Measurements from ENCODE around the gene ALMS1. TPM values are rescaled to one million over a fixed set of nuclear protein-coding genes. Genes with fewer than 3 reads are reported as not detected.
A peak's percentile ranks its signal among the peaks of the same experiment; 100 is the strongest.

Gene ALMS1
- total RNA-seq, 1 experiment from 2014 or later = 37.3 TPM

DNA sequence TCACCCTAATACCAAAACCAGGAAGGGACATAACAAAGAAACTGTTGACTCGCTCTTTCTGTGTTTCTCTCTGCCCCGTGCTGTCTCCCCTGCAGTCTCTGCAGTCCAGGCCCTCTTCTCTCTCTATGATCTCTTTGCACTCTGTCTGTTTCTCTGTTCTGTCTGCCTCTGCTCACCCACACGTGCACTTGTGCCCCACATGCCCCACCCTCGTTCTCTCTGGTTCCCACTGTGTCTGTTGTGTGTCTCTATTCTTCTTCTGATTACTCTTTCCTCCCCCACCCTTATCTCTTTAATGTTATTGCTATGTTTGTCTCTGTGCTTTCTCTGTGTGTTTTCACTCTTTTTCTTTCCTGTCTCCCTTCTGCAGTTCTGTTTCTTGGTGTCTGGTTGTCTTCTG lies 202.5 kb downstream of the ALMS1 start:
- peak; percentile 3 for DNase-seq (ENCODE audit: low spot score)
- Histone ChIP-seq H3K36me3 (ENCODE audit: insufficient read depth, low read length, poor library complexity, severe bottlenecking) (no peaks in the 10 kb centered on the region), H3K27ac (ENCODE audit: low read depth, low read length, poor library complexity, severe bottlenecking) (peak overlapping the region; percentile 28), H3K9me3 (ENCODE audit: low read depth, low read length, poor library complexity, severe bottlenecking) (peaks cover 8% of the 10 kb centered on the region), H3K4me3 (ENCODE audit: low read depth, low read length, poor library complexity, severe bottlenecking) (no peak overlapping the region), H3K27me3 (replicated peaks; ENCODE audit: insufficient read depth, low read depth, low read length, poor library complexity) (no peaks in the 10 kb centered on the region), H3K4me1 (ENCODE audit: insufficient read depth, low read length, poor library complexity, severe bottlenecking) (peaks cover 3% of the 10 kb centered on the region)
- ChIA-PET POLR2A (ENCODE audit: low non-redundant PET) (no interaction called here), CTCF (no interaction called here)
- TF ChIP-seq EZH2 (IDR thresholded peaks at IDR 0.05; ENCODE audit: borderline replicate concordance, low read depth, low read length, poor library complexity, severe bottlenecking) (no peak), CTCF (conservative IDR thresholded peaks at IDR 0.05; ENCODE audit: low read depth, low read length) (no peak)
- no TSS peak for BruUV-seq (replicated peaks)
- intact Hi-C loops (cut with micrococcal nuclease; ENCODE audit: unreplicated experiment) = no loop called here

DNA sequence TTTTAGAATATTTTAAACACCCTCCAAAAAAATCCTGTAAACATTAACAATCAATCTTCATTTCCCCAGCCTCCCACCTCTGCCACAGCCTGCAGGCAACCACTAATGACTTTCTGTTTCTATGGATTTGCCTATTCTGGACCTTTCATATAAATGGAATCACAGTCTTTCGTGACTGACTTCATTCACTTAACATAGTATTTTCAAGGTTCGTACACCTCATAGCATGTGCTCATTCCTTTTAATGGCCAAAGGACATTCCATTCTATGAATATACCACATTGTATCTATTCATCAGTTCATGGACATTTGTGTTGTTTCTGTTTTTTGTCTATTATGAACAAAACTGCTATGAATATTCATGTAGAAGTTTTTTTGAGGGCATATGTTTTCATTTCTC lies 208.0 kb downstream of the ALMS1 start:
- intact Hi-C loops (cut with micrococcal nuclease; ENCODE audit: unreplicated experiment) = no loop called here
- Histone ChIP-seq H3K4me1 (ENCODE audit: insufficient read depth, low read length, poor library complexity, severe bottlenecking) (no peaks in the 10 kb centered on the region), H3K36me3 (ENCODE audit: insufficient read depth, low read length, poor library complexity, severe bottlenecking) (no peaks in the 10 kb centered on the region), H3K4me3 (ENCODE audit: low read depth, low read length, poor library complexity, severe bottlenecking) (no peak overlapping the region), H3K27ac (ENCODE audit: low read depth, low read length, poor library complexity, severe bottlenecking) (no peak overlapping the region), H3K9me3 (ENCODE audit: low read depth, low read length, poor library complexity, severe bottlenecking) (no peaks in the 10 kb centered on the region), H3K27me3 (replicated peaks; ENCODE audit: insufficient read depth, low read depth, low read length, poor library complexity) (no peaks in the 10 kb centered on the region)
- TF ChIP-seq CTCF (conservative IDR thresholded peaks at IDR 0.05; ENCODE audit: low read depth, low read length) (no peak), EZH2 (IDR thresholded peaks at IDR 0.05; ENCODE audit: borderline replicate concordance, low read depth, low read length, poor library complexity, severe bottlenecking) (no peak)
- ChIA-PET POLR2A (ENCODE audit: low non-redundant PET) (no interaction called here), CTCF (no interaction called here)
- no peak for DNase-seq (ENCODE audit: low spot score)
- BruUV-seq (replicated peaks) = no TSS peak

DNA sequence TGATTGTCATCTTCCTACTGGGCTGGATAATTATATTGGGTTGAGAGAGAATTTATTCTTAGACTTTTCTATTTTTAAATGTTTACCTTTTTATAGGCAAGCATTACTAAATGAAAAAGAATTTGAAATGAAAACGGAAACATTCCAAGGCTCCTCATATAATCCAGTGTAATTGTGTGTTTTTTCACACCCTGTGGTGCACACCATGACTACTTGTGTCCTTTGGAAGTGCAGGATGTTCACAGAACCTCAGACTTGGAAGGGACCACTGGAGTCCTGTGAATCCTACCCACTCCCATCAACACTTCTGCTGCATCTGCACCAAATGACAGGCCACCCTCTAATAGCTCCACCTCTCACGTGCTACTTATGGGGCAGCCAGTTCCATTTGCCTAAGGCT lies 208.6 kb downstream of the ALMS1 start:
- no peak for DNase-seq (ENCODE audit: low spot score)
- Histone ChIP-seq H3K27me3 (replicated peaks; ENCODE audit: insufficient read depth, low read depth, low read length, poor library complexity) (no peaks in the 10 kb centered on the region), H3K4me3 (ENCODE audit: low read depth, low read length, poor library complexity, severe bottlenecking) (no peak overlapping the region), H3K27ac (ENCODE audit: low read depth, low read length, poor library complexity, severe bottlenecking) (no peak overlapping the region), H3K9me3 (ENCODE audit: low read depth, low read length, poor library complexity, severe bottlenecking) (no peaks in the 10 kb centered on the region), H3K36me3 (ENCODE audit: insufficient read depth, low read length, poor library complexity, severe bottlenecking) (no peaks in the 10 kb centered on the region), H3K4me1 (ENCODE audit: insufficient read depth, low read length, poor library complexity, severe bottlenecking) (no peaks in the 10 kb centered on the region)
- CTCF ChIA-PET = no interaction called here
- TF ChIP-seq CTCF (conservative IDR thresholded peaks at IDR 0.05; ENCODE audit: low read depth, low read length) (no peak), EZH2 (IDR thresholded peaks at IDR 0.05; ENCODE audit: borderline replicate concordance, low read depth, low read length, poor library complexity, severe bottlenecking) (no peak)
- BruUV-seq (replicated peaks) = no TSS peak
- POLR2A ChIA-PET (ENCODE audit: low non-redundant PET) = no interaction called here
- intact Hi-C loops (cut with micrococcal nuclease; ENCODE audit: unreplicated experiment) = no loop called here
